RWPE1 (cell line): ENCODE results near the gene VARS1.

Experiments
- CTCF ChIA-PET: fragments of 350-600 bp; sonication (Branson Sonifier 250); formaldehyde crosslinking; extraction: SDS; loops from one replicate; lab custom pipeline; 2021; lab: Yijun Ruan, JAX
- POLR2A ChIA-PET: fragments of 400-600 bp; formaldehyde crosslinking; extraction: SDS; loops from one replicate; lab custom pipeline; 2020; ENCODE audit warnings: antibody characterized with exemption; ENCODE audit not compliant: low non-redundant PET; lab: Yijun Ruan, JAX
- DNase-seq: peaks from one replicate; pipeline ENCODE4 v3.0.0; 2012; ENCODE audit warnings: low spot score
- H3K27ac ChIP-seq: fragments of 450-650 bp; 2 replicates; pipeline ENCODE4 v1.5.1; 2017
- TF ChIP-seq, protein P1 (sequence below): fragments of 450-650 bp; conservative IDR thresholded peaks from 2 replicates; pipeline ENCODE4 v1.5.1; 2017; ENCODE audit warnings: low read depth, mild to moderate bottlenecking

The VARS1 gene

GRCh38 chr6:31760790-31761189, 34.8 kb downstream of the VARS1 start:
- no peak overlapping the region for H3K27ac ChIP-seq
- ChIA-PET POLR2A (no interaction called here), CTCF (interaction anchor here (0.5 kb wide), 1 partner anchor 11 kb away, joined by 3 read pairs; no protein-coding TSS in a partner anchor)
- TF ChIP-seq, protein P1, sequence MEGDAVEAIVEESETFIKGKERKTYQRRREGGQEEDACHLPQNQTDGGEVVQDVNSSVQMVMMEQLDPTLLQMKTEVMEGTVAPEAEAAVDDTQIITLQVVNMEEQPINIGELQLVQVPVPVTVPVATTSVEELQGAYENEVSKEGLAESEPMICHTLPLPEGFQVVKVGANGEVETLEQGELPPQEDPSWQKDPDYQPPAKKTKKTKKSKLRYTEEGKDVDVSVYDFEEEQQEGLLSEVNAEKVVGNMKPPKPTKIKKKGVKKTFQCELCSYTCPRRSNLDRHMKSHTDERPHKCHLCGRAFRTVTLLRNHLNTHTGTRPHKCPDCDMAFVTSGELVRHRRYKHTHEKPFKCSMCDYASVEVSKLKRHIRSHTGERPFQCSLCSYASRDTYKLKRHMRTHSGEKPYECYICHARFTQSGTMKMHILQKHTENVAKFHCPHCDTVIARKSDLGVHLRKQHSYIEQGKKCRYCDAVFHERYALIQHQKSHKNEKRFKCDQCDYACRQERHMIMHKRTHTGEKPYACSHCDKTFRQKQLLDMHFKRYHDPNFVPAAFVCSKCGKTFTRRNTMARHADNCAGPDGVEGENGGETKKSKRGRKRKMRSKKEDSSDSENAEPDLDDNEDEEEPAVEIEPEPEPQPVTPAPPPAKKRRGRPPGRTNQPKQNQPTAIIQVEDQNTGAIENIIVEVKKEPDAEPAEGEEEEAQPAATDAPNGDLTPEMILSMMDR: no peak
- DNase-seq: no peak

- ChIA-PET CTCF (interaction anchor here (0.7 to 2.3 kb wide), 2 partner anchors 11 to 68 kb away, joined by 4 to 11 read pairs; no protein-coding TSS in a partner anchor), POLR2A (no interaction called here)
- no peak for DNase-seq
- no peak overlapping the region for H3K27ac ChIP-seq
- TF ChIP-seq, protein P1: no peak
Measured at GRCh38 chr6:31758281-31758680, 37.3 kb downstream of the VARS1 start.

DNA sequence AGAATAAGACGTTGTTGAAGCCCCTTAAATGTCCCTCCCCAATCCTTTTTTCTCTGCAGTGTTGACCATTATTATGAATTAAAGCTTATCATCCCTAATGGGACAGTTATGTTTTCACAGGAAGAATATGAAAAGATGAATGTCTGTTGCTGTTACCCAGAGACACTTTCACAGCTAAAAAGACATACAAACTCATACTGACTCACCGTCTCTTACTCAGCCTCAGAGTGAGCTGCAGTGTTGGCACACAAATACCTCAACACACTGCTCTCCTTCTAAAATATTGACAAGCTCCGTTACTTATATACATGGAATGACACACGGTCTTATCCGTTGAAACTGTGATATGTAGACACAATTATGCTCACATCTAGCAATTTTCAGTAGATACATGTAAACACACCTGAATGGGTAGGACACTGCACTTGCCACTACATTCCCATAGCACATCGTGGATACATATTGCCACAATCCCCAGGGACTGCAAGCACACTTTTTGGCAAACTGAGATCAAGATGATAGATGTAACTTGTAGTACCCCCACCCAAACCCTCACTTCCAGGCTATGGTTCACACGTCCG, 42.7 kb downstream of the VARS1 start:
- CTCF ChIA-PET: interaction anchor here (0.6 to 1.1 kb wide), 3 partner anchors 14 to 43 kb away, joined by 3 to 4 read pairs (median 4); partner anchors contain the start of gene VARS1
- peak; percentile 44 for DNase-seq
- POLR2A ChIA-PET: interaction anchor here (0.9 to 1.1 kb wide), 2 partner anchors 14 to 50 kb away, joined by 3 read pairs; partner anchors contain the start of gene ABHD16A
- TF ChIP-seq, protein P1: no peak
- peak overlapping the region; percentile 51 for H3K27ac ChIP-seq

DNA sequence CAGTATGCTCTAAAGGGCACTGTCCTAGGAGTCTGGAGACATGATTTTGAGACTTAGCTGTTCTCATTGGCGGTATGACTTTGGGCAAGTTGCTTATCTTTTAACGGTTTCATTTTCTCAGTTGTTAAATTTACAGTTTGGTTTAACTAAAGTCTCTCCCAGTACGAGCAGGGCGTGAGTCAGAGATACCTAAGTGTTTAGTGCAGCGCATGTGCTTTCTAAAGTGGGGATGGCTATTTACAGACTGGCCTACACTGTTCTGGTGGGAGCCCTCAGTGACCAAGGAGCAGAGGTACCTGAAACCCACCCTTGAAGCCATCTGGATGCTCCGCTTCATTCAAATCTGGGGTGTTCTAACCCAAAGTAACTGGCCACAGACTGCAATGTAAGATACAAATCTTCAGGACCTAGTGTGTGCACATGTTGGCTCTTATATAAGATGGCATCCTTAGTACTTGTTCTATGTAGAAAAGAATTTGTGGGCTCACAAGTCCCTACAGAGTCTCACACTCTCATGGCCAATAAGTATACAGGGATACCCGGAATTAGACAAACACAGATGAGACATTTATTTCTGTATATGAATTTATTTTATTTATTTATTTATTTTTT, 45.0 kb downstream of the VARS1 start:
- TF ChIP-seq, protein P1: no peak
- ChIA-PET POLR2A (no interaction called here), CTCF (interaction anchor here (1.1 kb wide), 1 partner anchor 58 kb away, joined by 3 read pairs; no protein-coding TSS in a partner anchor)
- no peak for DNase-seq
- H3K27ac ChIP-seq: no peak overlapping the region

DNA sequence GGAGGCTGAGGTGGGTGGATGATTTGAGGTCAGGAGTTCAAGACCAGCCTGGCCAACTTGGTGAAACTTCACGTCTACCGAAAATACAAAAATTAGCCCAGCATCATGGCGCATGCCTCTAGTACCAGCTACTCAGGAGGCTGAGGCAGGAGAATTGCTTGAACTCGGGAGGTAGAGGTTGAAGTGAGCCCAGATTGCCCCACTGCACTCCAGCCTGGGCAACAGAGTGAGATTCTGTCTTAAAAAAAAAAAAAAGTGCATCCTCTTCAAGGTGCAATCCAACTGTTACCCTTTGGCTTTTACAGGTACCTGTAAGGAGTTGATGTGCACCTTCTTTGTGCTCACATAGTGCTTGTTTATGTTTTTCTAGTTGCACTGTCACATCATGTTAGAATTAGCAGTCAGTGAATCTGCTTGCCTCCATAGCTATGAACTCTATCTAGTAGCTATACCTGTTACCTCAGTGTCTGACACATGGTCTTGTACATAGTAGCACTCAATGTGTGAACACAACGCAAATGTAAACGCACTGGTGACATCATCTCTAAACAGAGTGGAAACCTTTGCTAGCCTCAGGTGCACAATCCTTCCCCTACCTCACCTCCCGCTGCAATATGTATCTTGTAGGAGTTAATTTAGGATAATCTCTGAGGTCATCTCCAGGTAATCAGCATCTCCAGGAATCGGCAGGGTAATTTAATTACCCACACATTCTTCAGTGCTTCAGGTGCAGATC, 46.1 kb downstream of the VARS1 start:
- DNase-seq: no peak
- ChIA-PET POLR2A (no interaction called here), CTCF (interaction anchor here (1.1 kb wide), 1 partner anchor 57 kb away, joined by 3 read pairs; no protein-coding TSS in a partner anchor)
- H3K27ac ChIP-seq: peak overlapping the region; percentile 11; the same call in 1 of the 2 replicates
- TF ChIP-seq, protein P1: no peak
